ENCODE results near the gene DCLRE1A.

DNA sequence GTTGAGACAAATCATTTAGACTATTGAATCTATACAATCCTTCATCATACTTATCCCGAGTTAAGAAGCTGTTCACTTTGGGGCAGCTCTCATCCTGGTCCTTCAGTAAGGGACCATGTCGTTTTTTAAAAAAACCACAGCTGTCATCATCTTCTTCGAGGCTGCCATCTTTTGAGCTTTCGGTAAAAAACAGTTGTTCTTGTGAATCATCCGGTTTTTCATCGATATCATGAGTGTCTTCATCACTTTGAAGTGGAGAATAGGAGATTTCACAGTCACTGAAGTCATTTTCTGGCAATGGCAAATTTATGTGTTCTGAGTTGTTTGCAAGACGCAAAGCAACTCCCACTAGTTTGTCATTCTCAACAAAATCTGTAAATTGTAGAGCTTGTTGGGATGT is 3.9 kb downstream of the DCLRE1A start:
- TF ChIP-seq, protein P1, sequence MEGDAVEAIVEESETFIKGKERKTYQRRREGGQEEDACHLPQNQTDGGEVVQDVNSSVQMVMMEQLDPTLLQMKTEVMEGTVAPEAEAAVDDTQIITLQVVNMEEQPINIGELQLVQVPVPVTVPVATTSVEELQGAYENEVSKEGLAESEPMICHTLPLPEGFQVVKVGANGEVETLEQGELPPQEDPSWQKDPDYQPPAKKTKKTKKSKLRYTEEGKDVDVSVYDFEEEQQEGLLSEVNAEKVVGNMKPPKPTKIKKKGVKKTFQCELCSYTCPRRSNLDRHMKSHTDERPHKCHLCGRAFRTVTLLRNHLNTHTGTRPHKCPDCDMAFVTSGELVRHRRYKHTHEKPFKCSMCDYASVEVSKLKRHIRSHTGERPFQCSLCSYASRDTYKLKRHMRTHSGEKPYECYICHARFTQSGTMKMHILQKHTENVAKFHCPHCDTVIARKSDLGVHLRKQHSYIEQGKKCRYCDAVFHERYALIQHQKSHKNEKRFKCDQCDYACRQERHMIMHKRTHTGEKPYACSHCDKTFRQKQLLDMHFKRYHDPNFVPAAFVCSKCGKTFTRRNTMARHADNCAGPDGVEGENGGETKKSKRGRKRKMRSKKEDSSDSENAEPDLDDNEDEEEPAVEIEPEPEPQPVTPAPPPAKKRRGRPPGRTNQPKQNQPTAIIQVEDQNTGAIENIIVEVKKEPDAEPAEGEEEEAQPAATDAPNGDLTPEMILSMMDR (IDR thresholded peaks at IDR 0.05; ENCODE audit: low read depth, low read length): no peak
- TF ChIP-seq EZH2phosphoT487 (IDR thresholded peaks at IDR 0.05; ENCODE audit: low read depth): no peak

Data from OCI-LY3 (cell line).